Loucy (cell line): ENCODE data around the gene ACP4.

Source experiments
- H2AFZ ChIP-seq: fragments of 200-600 bp; sonication (generic); 2 replicates; pipeline ENCODE4 v1.6.0; 2016; ENCODE audit warnings: antibody characterized with exemption, mild to moderate bottlenecking, low read length, moderate library complexity
- H3F3A ChIP-seq: fragments of 200-600 bp; 2 replicates; pipeline ENCODE4 v1.6.0; 2016; ENCODE audit warnings: antibody characterized with exemption, low read depth, mild to moderate bottlenecking
- H3K27me3 ChIP-seq: fragments of 200-600 bp; sonication (generic); 2 replicates; pipeline ENCODE4 v1.6.1; 2014; ENCODE audit warnings: low read length, mild to moderate bottlenecking; ENCODE audit not compliant: insufficient read depth, poor library complexity, severe bottlenecking
- H3K36me3 ChIP-seq: fragments of 200-600 bp; sonication (generic); 2 replicates; pipeline ENCODE4 v1.6.1; 2016; ENCODE audit warnings: low read length; ENCODE audit not compliant: insufficient read depth
- H3K4me1 ChIP-seq: fragments of 200-600 bp; sonication (generic); 2 replicates; pipeline ENCODE4 v1.5.1; 2014; ENCODE audit warnings: low read length, mild to moderate bottlenecking; ENCODE audit not compliant: insufficient read depth, poor library complexity, severe bottlenecking
- H3K4me2 ChIP-seq: fragments of 200-600 bp; sonication (generic); 2 replicates; pipeline ENCODE4 v1.6.0; 2014; ENCODE audit warnings: antibody characterized with exemption, low read length, low read depth, mild to moderate bottlenecking; ENCODE audit not compliant: poor library complexity, severe bottlenecking
- H3K4me3 ChIP-seq: fragments of 200-600 bp; sonication (generic); 2 replicates; pipeline ENCODE4 v1.5.1; 2014; ENCODE audit warnings: low read length, mild to moderate bottlenecking, mixed read lengths; ENCODE audit not compliant: poor library complexity, severe bottlenecking
- H3K79me2 ChIP-seq: fragments of 200-600 bp; sonication (generic); 2 replicates; pipeline ENCODE4 v1.6.1; 2014; ENCODE audit warnings: low read length; ENCODE audit not compliant: insufficient read depth
- H3K9ac ChIP-seq: fragments of 200-600 bp; sonication (generic); 2 replicates; pipeline ENCODE4 v1.6.0; 2014; ENCODE audit warnings: mild to moderate bottlenecking, low read depth, low read length, moderate library complexity; ENCODE audit not compliant: poor library complexity, severe bottlenecking
- H3K9me2 ChIP-seq: fragments of 200-600 bp; sonication (generic); replicated peaks from 2 replicates; pipeline ENCODE4 v1.6.1; 2016; ENCODE audit warnings: low read depth, low read length, mixed read lengths
- H3K9me3 ChIP-seq: fragments of 200-600 bp; sonication (generic); 2 replicates; pipeline ENCODE4 v1.6.1; 2014; ENCODE audit warnings: mild to moderate bottlenecking, antibody characterized with exemption, low read length, low read depth; ENCODE audit not compliant: insufficient read depth
- H4K20me1 ChIP-seq: fragments of 200-600 bp; sonication (generic); 2 replicates; pipeline ENCODE4 v1.6.0; 2014; ENCODE audit warnings: antibody characterized with exemption, low read length, mild to moderate bottlenecking; ENCODE audit not compliant: insufficient read depth, poor library complexity, severe bottlenecking
- EZH2phosphoT487 ChIP-seq: fragments of 200-600 bp; IDR thresholded peaks from 2 replicates; pipeline ENCODE4 v1.6.1; 2018; ENCODE audit warnings: antibody characterized with exemption, mild to moderate bottlenecking, moderate library complexity, borderline replicate concordance
- TF ChIP-seq, protein P1 (sequence below): fragments of 200-600 bp; sonication (generic); conservative IDR thresholded peaks from 2 replicates; pipeline ENCODE4 v1.5.1; 2014; ENCODE audit warnings: mild to moderate bottlenecking, antibody characterized with exemption, low read length

The ACP4 gene

DNA sequence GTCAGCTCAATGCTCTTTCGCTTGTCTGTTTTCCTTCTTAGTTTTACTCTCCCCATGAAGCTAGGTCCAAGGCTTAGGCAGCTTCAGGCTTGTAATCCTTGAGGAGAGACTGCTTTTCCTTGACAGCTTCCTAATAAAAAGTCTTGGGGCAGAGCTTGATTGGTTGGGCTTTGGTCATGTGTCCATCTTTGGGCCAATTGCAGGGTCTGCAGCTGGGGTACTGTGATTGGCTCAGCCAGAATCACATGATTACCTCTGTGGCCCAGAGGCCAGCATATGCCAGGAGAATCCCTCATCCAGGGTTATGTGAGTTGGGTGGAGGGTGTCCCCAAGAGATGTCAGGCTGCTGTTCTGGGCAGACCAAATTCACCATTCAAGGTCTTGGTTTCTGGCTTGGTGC, 25.2 kb downstream of the ACP4 start:
- no peaks in the 10 kb centered on the region for H3K79me2 ChIP-seq
- H2AFZ ChIP-seq, result no peak overlapping the region
- no peak overlapping the region for H3K4me3 ChIP-seq
- no peaks in the 10 kb centered on the region for H4K20me1 ChIP-seq
- H3K36me3 ChIP-seq, result no peaks in the 10 kb centered on the region
- H3K9ac ChIP-seq, result no peak overlapping the region
- H3F3A ChIP-seq, result no peaks in the 10 kb centered on the region
- H3K9me2 ChIP-seq, result no peaks in the 10 kb centered on the region
- H3K9me3 ChIP-seq, result no peaks in the 10 kb centered on the region
- H3K4me1 ChIP-seq, result no peaks in the 10 kb centered on the region
- no peak for TF ChIP-seq EZH2phosphoT487
- TF ChIP-seq, protein P1, sequence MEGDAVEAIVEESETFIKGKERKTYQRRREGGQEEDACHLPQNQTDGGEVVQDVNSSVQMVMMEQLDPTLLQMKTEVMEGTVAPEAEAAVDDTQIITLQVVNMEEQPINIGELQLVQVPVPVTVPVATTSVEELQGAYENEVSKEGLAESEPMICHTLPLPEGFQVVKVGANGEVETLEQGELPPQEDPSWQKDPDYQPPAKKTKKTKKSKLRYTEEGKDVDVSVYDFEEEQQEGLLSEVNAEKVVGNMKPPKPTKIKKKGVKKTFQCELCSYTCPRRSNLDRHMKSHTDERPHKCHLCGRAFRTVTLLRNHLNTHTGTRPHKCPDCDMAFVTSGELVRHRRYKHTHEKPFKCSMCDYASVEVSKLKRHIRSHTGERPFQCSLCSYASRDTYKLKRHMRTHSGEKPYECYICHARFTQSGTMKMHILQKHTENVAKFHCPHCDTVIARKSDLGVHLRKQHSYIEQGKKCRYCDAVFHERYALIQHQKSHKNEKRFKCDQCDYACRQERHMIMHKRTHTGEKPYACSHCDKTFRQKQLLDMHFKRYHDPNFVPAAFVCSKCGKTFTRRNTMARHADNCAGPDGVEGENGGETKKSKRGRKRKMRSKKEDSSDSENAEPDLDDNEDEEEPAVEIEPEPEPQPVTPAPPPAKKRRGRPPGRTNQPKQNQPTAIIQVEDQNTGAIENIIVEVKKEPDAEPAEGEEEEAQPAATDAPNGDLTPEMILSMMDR, result no peak
- no peak overlapping the region for H3K4me2 ChIP-seq
- H3K27me3 ChIP-seq, result no peaks in the 10 kb centered on the region

DNA sequence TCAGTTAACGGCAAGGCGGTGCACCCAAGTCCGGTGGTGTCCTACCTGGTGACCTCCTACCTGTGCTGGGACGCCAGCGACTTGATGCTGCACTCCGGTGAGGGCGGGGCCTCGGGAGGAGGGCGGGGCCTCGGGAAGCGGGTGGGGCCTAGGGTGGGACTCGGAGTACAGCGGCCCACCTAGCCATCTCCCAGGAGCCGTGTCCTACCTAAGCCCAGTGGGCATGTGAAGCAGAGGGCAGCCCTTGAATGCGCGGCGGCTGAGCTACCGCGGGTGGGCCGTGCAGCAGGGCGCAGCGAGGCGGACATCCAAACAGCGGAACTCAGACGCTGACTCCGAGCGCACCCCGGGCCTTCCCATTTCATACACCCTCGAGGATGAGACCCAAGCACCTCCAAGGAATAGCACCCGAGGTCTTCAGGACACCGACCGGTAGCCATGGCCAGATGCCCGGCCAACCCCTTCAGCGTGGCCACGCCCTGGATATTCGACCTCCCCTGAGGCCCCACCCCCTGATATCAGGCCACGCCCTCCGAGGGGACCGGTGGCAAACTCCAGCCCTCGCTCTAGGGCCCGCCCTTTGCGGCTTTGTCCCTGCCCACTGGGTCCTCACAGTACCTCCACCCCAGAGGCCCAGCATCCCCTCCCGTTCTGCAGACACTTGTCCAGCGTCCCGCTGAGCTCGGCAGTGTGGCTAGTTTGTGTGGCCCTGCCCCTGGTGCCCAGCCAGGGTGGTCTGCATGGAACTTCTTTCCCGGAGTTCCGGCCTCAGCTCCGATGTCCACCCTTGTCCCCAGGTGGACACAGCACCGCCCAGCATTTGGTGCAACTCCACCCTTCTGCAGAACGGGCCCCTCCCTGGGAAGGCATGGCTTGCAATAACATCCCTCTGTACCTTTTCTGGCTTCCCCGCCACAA, 28.0 kb downstream of the ACP4 start:
- no peaks in the 10 kb centered on the region for H3F3A ChIP-seq
- H3K9ac ChIP-seq, result no peak overlapping the region
- TF ChIP-seq EZH2phosphoT487, result no peak
- TF ChIP-seq, protein P1, result no peak
- H3K9me2 ChIP-seq, result no peaks in the 10 kb centered on the region
- no peaks in the 10 kb centered on the region for H3K27me3 ChIP-seq
- H4K20me1 ChIP-seq, result no peaks in the 10 kb centered on the region
- H3K4me2 ChIP-seq, result no peak overlapping the region
- no peaks in the 10 kb centered on the region for H3K9me3 ChIP-seq
- H3K4me3 ChIP-seq, result no peak overlapping the region
- no peaks in the 10 kb centered on the region for H3K36me3 ChIP-seq
- no peaks in the 10 kb centered on the region for H3K4me1 ChIP-seq
- no peak overlapping the region for H2AFZ ChIP-seq
- H3K79me2 ChIP-seq, result no peaks in the 10 kb centered on the region

DNA sequence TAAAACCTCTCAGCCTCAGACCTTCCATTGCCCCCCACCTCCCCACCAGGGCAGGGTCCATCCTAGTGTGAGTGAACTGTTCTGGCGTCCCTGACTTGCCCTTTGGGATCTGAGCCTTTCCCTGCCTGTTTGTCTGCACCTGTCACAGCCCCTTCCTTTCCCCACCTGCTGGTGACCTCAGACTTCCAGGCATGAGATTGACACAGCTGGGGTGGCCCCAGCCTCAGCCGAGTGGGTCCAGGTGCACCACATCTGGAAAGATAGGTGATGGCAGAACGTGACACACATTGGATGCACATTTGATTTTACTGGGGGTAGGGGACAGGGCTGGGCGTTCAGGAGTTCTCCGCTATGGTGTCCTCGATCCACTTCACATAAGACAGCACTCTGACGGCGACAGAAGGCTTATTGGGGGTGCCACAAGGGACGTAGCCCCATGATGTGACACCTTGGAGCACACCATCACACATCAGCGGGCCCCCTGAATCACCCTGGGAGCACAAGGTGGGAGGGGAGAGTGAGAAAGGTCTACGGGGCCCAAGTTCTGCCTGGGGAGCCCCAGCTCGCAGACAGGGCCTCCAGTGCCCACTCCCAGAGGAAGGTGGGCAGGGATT, 28.8 kb downstream of the ACP4 start:
- no peak overlapping the region for H3K4me3 ChIP-seq
- no peaks in the 10 kb centered on the region for H3F3A ChIP-seq
- no peaks in the 10 kb centered on the region for H3K36me3 ChIP-seq
- no peaks in the 10 kb centered on the region for H4K20me1 ChIP-seq
- H2AFZ ChIP-seq, result no peak overlapping the region
- H3K79me2 ChIP-seq, result no peaks in the 10 kb centered on the region
- H3K9ac ChIP-seq, result no peak overlapping the region
- H3K27me3 ChIP-seq, result no peaks in the 10 kb centered on the region
- H3K9me2 ChIP-seq, result no peaks in the 10 kb centered on the region
- no peaks in the 10 kb centered on the region for H3K4me1 ChIP-seq
- TF ChIP-seq, protein P1, result no peak
- no peaks in the 10 kb centered on the region for H3K9me3 ChIP-seq
- H3K4me2 ChIP-seq, result no peak overlapping the region
